Cardiac muscle cell (in vitro differentiated cells and primary cell): ENCODE data around the gene SMYD3. TPM values are rescaled to one million over a fixed set of nuclear protein-coding genes. Genes with fewer than 3 reads are reported as not detected.

ENCODE experiments used
- DNase-seq, 2 donors: peaks; one replicate each; pipeline versions ENCODE4 v3.0.0 to v3.0.0-alpha.2; 2010 to 2017; ENCODE audit warnings: low read depth in 1 of 2, low spot score in 1 of 2
- H3K27ac ChIP-seq: fragments of 200-600 bp; sonication (generic); 2 replicates; pipeline ENCODE4 v1.5.1; 2016
- H3K27me3 ChIP-seq: fragments of 200-600 bp; sonication (generic); 2 replicates; pipeline ENCODE4 v1.6.0; 2016; ENCODE audit warnings: control low read depth
- H3K36me3 ChIP-seq: fragments of 200-600 bp; sonication (generic); 2 replicates; pipeline ENCODE4 v1.5.1; 2016; ENCODE audit warnings: control low read depth
- H3K4me1 ChIP-seq: fragments of 200-600 bp; sonication (generic); 2 replicates; pipeline ENCODE4 v1.8.1; 2017; ENCODE audit warnings: low read depth, mild to moderate bottlenecking, mixed run types
- H3K4me3 ChIP-seq: fragments of 200-600 bp; sonication (generic); 2 replicates; pipeline ENCODE4 v1.5.1; 2016; ENCODE audit warnings: mild to moderate bottlenecking
- H3K9me3 ChIP-seq: fragments of 200-600 bp; sonication (generic); 2 replicates; pipeline ENCODE4 v1.5.1; 2017; ENCODE audit warnings: low read depth, mild to moderate bottlenecking, control low read depth
- polyA plus RNA-seq: library from polyadenylated mRNA; unstranded; fragments of >200 nt; fragmentation: Nextera tagmentation; extraction: Ambion mirVana; gene quantifications from 2 replicates; pipeline ENCODE4 v1.2.1, GENCODE V29; 2016
- total RNA-seq: library from RNA; depleted of rRNA; stranded (reverse); fragments of >200 nt; gene quantifications from 2 replicates; pipeline ENCODE4 v1.2.3, GENCODE V29; 2016
- TF ChIP-seq, protein P1 (sequence below): IDR thresholded peaks from 2 replicates; pipeline ENCODE4 v1.5.1; 2012; ENCODE audit warnings: low read depth, mild to moderate bottlenecking, low read length

SMYD3 gene
- total and polyA plus RNA-seq, 2 experiments from 2014 or later: 47.2 to 50.8 TPM

DNA sequence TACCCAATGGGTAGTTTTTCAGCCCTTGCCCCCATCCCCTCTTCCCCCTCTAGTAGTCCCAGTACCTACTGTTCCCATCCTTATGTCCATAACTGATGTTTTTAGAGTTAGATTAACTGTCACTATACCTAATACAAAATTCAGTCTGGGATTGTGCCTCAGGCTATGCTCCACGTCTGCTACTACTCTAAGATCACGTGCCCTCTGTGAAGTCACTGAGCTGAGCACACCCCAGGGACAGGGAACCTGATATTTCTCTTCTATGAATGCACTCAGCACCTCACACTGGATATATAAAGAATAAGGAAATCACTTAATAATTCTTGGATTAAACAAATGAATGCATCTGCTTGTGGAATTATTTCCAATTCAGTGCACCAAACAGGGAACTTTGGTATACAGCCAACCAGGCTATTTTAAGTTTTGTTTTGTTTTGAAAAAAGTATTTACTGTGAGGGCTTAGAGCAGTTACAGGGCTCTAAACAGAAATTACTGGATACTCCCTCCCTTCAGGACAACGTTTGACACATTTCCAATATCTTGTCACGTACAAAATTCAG is 307.9 kb downstream of the SMYD3 start:
- Histone ChIP-seq H3K4me1 (peaks cover 4% of the 10 kb centered on the region), H3K36me3 (no peaks in the 10 kb centered on the region), H3K4me3 (no peak overlapping the region), H3K9me3 (no peaks in the 10 kb centered on the region), H3K27me3 (no peaks in the 10 kb centered on the region), H3K27ac (no peak overlapping the region)
- DNase-seq: no peak
- TF ChIP-seq, protein P1, sequence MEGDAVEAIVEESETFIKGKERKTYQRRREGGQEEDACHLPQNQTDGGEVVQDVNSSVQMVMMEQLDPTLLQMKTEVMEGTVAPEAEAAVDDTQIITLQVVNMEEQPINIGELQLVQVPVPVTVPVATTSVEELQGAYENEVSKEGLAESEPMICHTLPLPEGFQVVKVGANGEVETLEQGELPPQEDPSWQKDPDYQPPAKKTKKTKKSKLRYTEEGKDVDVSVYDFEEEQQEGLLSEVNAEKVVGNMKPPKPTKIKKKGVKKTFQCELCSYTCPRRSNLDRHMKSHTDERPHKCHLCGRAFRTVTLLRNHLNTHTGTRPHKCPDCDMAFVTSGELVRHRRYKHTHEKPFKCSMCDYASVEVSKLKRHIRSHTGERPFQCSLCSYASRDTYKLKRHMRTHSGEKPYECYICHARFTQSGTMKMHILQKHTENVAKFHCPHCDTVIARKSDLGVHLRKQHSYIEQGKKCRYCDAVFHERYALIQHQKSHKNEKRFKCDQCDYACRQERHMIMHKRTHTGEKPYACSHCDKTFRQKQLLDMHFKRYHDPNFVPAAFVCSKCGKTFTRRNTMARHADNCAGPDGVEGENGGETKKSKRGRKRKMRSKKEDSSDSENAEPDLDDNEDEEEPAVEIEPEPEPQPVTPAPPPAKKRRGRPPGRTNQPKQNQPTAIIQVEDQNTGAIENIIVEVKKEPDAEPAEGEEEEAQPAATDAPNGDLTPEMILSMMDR: no peak

DNA sequence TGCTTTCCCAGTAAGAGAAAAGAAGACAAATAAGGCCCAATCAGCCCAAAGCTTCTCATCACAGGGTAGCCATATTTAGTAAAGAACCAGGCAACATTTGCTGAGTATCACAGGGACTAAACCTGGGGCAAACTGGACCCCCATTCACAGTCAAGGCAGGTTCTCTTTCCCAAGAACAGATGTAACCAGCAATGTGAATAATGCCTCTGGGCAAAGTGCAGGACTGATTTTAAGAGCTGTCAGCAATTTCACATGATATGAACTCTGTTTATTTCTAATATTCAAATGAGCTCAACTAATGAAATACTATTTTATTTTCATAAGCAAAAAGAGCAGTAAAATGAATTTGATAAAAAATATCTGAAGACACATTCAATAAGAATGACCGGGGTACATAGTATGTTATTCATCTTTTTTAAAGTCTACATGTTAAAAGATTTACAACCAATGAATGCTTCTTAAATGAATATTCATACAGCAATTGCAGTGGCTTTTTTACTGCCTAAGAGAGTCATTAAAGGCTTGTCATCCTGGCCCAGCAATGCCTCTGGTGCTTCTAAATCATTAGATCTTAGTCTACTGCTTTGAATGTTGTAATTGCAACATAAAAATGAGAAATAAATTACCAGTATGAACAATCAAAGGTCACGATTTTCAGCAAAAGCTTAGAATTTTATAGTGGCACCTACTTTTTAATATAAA is 308.8 kb downstream of the SMYD3 start:
- TF ChIP-seq, protein P1: no peak
- H3K27ac ChIP-seq: no peak overlapping the region
- H3K4me1 ChIP-seq: peaks cover 4% of the 10 kb centered on the region
- H3K4me3 ChIP-seq: no peak overlapping the region
- no peak for DNase-seq
- no peaks in the 10 kb centered on the region for H3K9me3 ChIP-seq
- no peaks in the 10 kb centered on the region for H3K36me3 ChIP-seq
- no peaks in the 10 kb centered on the region for H3K27me3 ChIP-seq

DNA sequence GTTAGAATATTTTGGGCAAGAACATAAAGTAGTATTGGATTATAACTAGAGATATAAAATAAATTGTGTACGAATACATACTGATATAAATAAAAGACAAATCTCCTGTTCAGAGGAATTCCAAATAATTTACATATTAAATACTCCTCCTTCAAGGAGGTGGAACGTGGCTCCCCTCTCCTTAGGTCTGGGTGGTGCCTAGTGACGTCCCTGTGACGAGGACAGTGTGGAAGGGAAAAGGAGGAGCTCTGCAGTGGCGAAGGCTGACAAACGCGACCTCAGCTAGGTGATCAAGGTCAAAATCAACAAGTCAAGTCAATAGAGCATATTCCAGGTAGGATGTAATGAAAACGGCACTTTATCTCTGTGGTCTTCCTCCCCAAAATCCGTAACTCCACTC is 310.0 kb downstream of the SMYD3 start:
- no peak for DNase-seq
- H3K27me3 ChIP-seq: no peaks in the 10 kb centered on the region
- no peak overlapping the region for H3K4me3 ChIP-seq
- TF ChIP-seq, protein P1: no peak
- H3K36me3 ChIP-seq: no peaks in the 10 kb centered on the region
- H3K4me1 ChIP-seq: peaks cover 4% of the 10 kb centered on the region
- H3K9me3 ChIP-seq: no peaks in the 10 kb centered on the region
- no peak overlapping the region for H3K27ac ChIP-seq

DNA sequence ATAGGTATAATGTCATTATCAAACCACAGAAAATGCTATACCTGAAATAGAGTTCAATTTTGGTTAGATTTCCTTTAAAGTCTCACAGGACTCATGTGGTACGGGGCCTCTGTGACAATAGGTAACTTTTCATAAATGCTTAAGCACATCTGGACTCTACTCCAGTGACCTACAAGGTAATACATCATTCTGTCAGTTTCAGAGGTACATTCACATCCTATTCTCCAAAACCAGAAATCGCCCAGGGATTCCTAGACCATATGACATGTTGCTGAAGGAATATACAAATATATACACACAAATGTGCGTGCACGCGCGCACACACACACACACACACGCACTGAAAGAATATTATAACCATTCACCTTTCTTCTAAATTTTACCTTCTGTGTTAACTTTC is 311.8 kb downstream of the SMYD3 start:
- TF ChIP-seq, protein P1: no peak
- Histone ChIP-seq H3K36me3 (no peaks in the 10 kb centered on the region), H3K4me1 (peaks cover 4% of the 10 kb centered on the region), H3K4me3 (no peak overlapping the region), H3K27ac (no peak overlapping the region), H3K9me3 (no peaks in the 10 kb centered on the region), H3K27me3 (no peaks in the 10 kb centered on the region)
- no peak for DNase-seq

DNA sequence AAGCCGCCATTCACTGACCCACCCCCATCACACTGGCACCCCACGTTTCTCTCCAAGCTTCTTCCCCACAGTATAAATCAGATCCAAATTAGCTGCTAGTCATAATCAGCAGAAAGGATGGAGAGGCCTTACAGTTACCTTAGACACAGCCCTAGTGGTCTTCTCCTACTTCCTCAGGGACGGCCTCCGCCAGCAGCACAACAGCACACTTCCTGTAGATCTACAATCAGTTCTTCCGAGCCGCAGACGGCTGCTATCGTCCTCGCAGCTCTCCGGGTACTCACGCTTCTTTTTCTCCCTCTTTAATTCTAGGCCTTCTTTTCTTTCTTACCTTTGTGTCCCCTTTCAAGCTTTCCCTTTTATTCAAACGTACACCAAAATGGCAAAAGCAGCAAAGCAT is 313.5 kb downstream of the SMYD3 start:
- no peaks in the 10 kb centered on the region for H3K9me3 ChIP-seq
- H3K27ac ChIP-seq: no peak overlapping the region
- H3K4me3 ChIP-seq: no peak overlapping the region
- TF ChIP-seq, protein P1: no peak
- no peaks in the 10 kb centered on the region for H3K36me3 ChIP-seq
- peaks cover 4% of the 10 kb centered on the region for H3K4me1 ChIP-seq
- H3K27me3 ChIP-seq: no peaks in the 10 kb centered on the region
- no peak for DNase-seq
